Panc1 (cell line): Measurements from ENCODE around the gene NINJ2. TPM values are rescaled to one million over a fixed set of nuclear protein-coding genes. Genes with fewer than 3 reads are reported as not detected.

ENCODE experiments used
- ATAC-seq: fragments of 200-7000 bp; cut with Tn5 transposase; 2 replicates; pipeline ENCODE4 v1.9.1; 2020; ENCODE audit warnings: mild to moderate bottlenecking, moderate library complexity
- BruUV-seq: library from RNA; stranded (reverse); fragments of 400-500 nt; replicated peaks from 2 replicates; lab custom pipeline; 2021; lab: Mats Ljungman, UMichigan
- CTCF ChIA-PET: fragments of 300-600 bp; sonication (Branson Sonifier 250); formaldehyde crosslinking; loops from one replicate; lab custom pipeline; 2022; ENCODE audit warnings: antibody characterized with exemption; lab: Charles Lee
- POLR2A ChIA-PET: fragments of 300-600 bp; sonication (Branson Sonifier 250); formaldehyde crosslinking; loops from one replicate; lab custom pipeline; 2022; ENCODE audit warnings: antibody characterized with exemption; lab: Charles Lee
- DNase-seq: peaks from one replicate; pipeline ENCODE4 v3.0.0-alpha.2; 2010; ENCODE audit warnings: low read depth, low spot score
- H3K27ac ChIP-seq: 2 replicates; pipeline ENCODE4 v1.5.1; 2011; ENCODE audit warnings: mild to moderate bottlenecking, low read length, inconsistent platforms
- H3K27me3 ChIP-seq: fragments of 200-500 bp; sonication (Bioruptor generic); 2 replicates; pipeline ENCODE4 v1.6.0; 2014; ENCODE audit warnings: low read length, inconsistent platforms; ENCODE audit not compliant: control insufficient read depth, insufficient read depth
- H3K36me3 ChIP-seq: fragments of 200-500 bp; sonication (Bioruptor generic); 2 replicates; pipeline ENCODE4 v1.5.1; 2014; ENCODE audit warnings: inconsistent platforms, mild to moderate bottlenecking, low read length, moderate library complexity; ENCODE audit not compliant: control insufficient read depth, insufficient read depth
- H3K4me1 ChIP-seq: 2 replicates; pipeline ENCODE4 v1.5.1; 2011; ENCODE audit warnings: inconsistent platforms, mild to moderate bottlenecking, low read length, moderate library complexity; ENCODE audit not compliant: control insufficient read depth, insufficient read depth
- H3K4me3 ChIP-seq, 2 experiments: 2 replicates each; pipeline ENCODE4 v1.5.1; 2011 to 2012; ENCODE audit warnings: low read depth in 2 of 2, low read length in 2 of 2, mild to moderate bottlenecking in 2 of 2, inconsistent platforms in 1 of 2, moderate library complexity in 1 of 2
- H3K9me3 ChIP-seq: fragments of 200-500 bp; sonication (Bioruptor generic); 2 replicates; pipeline ENCODE4 v1.5.1; 2014; ENCODE audit warnings: low read depth, mild to moderate bottlenecking, inconsistent platforms, low read length, moderate library complexity; ENCODE audit not compliant: control insufficient read depth, insufficient read depth
- CTCF ChIP-seq: fragments of 450-650 bp; IDR thresholded peaks from 2 replicates; pipeline ENCODE4 v1.5.1; 2017; ENCODE audit warnings: mild to moderate bottlenecking
- POLR2AphosphoS5 ChIP-seq: IDR thresholded peaks from 2 replicates; pipeline ENCODE4 v1.6.1; 2012; ENCODE audit warnings: mild to moderate bottlenecking, low read depth, low read length, moderate library complexity
- REST ChIP-seq, 2 experiments: IDR thresholded peaks; 2 replicates each; pipeline ENCODE4 v1.6.1; 2011 to 2012; ENCODE audit warnings: low read depth in 2 of 2, control low read depth in 1 of 2, low read length in 1 of 2, mild to moderate bottlenecking in 1 of 2, moderate library complexity in 1 of 2; ENCODE audit not compliant: insufficient read depth in 1 of 2
- SIN3A ChIP-seq: IDR thresholded peaks from 2 replicates; pipeline ENCODE4 v1.6.1; 2012; ENCODE audit warnings: low read depth, mild to moderate bottlenecking, low read length, moderate library complexity, borderline replicate concordance; ENCODE audit not compliant: insufficient read depth
- TCF7L2 ChIP-seq: IDR thresholded peaks from 2 replicates; pipeline ENCODE4 v1.6.1; 2011; ENCODE audit warnings: mild to moderate bottlenecking, low read depth, low read length, inconsistent platforms
- in situ Hi-C: cut with HindIII; loops from 2 replicates; pipeline ENCODE4 v1.10.0; 2016; ENCODE audit warnings: low sequenced_read_pairs, low pct_unique_long_range_greater_than_20kb
- intact Hi-C: fragments of 100-400 bp; cut with micrococcal nuclease; formaldehyde crosslinking; loops from one replicate; pipeline ENCODE4 v1.10.0; 2022; ENCODE audit not compliant: unreplicated experiment
- total RNA-seq: library from RNA; stranded (reverse); gene quantifications from one replicate; pipeline ENCODE4 v1.2.1, GENCODE V29; 2021; ENCODE audit not compliant: unreplicated experiment

Gene NINJ2
- total RNA-seq, 1 experiment from 2014 or later: 1.9 TPM

DNA sequence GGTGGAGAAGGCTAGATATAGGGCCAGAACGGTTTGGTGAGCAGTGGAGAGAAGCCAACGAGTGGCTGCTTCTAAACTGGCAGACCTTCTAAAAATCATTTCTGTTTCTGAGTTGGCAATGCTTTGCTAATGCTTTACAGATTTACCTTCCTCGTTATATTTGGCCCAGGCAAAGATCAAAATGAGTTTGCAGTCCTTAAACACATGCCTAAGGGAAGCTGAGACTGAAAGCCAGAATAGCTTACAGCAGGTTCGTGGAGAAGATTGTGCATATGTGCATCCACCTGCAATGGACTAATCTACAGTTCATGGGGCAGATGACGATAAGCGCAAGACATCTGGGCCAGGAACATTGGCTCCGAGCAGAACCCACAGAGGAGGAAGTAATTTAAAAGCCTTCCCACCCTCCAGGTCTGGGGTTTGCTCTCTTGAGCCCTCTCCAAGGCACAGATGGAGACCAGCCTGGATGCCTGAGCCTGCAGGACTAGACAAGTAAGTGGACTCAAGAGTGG lies 99.4 kb downstream of the NINJ2 start:
- Histone ChIP-seq H3K4me1 (no peaks in the 10 kb centered on the region), H3K27ac (no peak overlapping the region), H3K27me3 (no peaks in the 10 kb centered on the region), H3K4me3 (no peak overlapping the region), H3K9me3 (no peaks in the 10 kb centered on the region), H3K36me3 (no peaks in the 10 kb centered on the region)
- ATAC-seq: no peak
- in situ Hi-C loops (no loop called here), intact Hi-C loops (no loop called here)
- TF ChIP-seq POLR2AphosphoS5 (no peak), CTCF (no peak), SIN3A (no peak), REST (IDR thresholded peaks at IDR 0.05; ENCODE audit: insufficient read depth in 1 of 2, low read depth in 2 of 2, low read length in 1 of 2) (no peak), TCF7L2 (no peak)
- BruUV-seq: no TSS peak
- no peak for DNase-seq
- ChIA-PET CTCF (no interaction called here), POLR2A (no interaction called here)

DNA sequence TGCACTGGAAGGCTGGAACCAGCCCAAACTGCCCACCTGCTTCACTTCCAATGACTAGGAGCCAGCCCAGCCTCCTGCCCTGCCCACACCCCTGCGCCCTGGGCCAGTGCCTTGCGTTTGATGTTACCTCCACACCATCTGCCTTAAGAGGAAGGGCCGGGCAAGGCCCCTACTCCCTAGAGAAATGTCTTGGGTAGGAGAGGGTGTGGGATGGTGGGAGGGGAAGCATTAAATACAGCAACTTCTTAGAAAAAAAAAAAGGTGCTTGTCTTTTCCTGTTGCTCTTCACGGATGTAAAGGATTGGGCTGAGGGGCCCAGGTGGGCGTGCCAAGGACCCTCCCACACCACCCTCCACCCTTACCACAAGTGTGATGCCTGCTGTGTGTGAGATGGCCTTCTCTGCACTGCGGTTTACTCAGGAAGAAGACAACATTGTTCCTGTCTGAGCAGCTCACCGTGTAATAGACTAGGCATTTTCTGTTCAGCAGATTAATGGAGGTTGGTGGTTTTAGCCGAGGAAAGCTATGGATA lies 99.9 kb downstream of the NINJ2 start:
- no peak overlapping the region for H3K27ac ChIP-seq
- no peaks in the 10 kb centered on the region for H3K27me3 ChIP-seq
- in situ Hi-C loops (no loop called here), intact Hi-C loops (no loop called here)
- H3K9me3 ChIP-seq: no peaks in the 10 kb centered on the region
- H3K4me1 ChIP-seq: no peaks in the 10 kb centered on the region
- ATAC-seq (no peak), DNase-seq (no peak)
- ChIA-PET CTCF (no interaction called here), POLR2A (no interaction called here)
- TF ChIP-seq SIN3A (no peak), POLR2AphosphoS5 (no peak), REST (IDR thresholded peaks at IDR 0.05; ENCODE audit: insufficient read depth in 1 of 2, low read depth in 2 of 2, low read length in 1 of 2) (no peak), TCF7L2 (no peak), CTCF (no peak)
- H3K36me3 ChIP-seq: no peaks in the 10 kb centered on the region
- BruUV-seq: no TSS peak
- H3K4me3 ChIP-seq: no peak overlapping the region
